HG03095 (cell line): ENCODE results near the gene ULK4.
"Not testable (repeated sequence)": the region's sequence is repeated elsewhere in the genome, so short reads cannot be mapped to it uniquely, and the experiment has no call there.

Source experiments
- ATAC-seq: cut with Tn5 transposase; IDR thresholded peaks from one replicate; pipeline ENCODE4 v1.9.1; 2021; ENCODE audit warnings: moderate library complexity; ENCODE audit not compliant: unreplicated experiment

ULK4 gene

DNA sequence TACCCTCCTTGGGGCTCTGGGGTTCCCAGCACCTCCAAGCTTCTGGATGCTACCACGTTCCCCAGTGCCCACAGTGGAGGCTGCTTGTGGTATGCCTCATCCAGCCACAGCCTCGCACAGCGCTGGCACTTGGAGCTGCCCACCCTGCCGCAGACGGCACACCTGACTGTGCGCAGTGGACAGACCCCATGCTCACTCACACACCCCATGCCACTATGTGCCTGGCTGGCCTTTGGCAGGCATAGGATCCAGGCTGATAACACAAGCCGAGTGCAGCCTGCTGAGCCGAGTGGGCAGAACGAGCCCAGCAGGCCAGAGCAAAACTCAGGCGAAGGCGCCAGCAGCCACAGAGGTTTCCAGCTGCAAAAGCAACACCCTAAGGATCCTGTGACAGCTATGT is 311.5 kb downstream of the ULK4 start:
- ATAC-seq: no peak

DNA sequence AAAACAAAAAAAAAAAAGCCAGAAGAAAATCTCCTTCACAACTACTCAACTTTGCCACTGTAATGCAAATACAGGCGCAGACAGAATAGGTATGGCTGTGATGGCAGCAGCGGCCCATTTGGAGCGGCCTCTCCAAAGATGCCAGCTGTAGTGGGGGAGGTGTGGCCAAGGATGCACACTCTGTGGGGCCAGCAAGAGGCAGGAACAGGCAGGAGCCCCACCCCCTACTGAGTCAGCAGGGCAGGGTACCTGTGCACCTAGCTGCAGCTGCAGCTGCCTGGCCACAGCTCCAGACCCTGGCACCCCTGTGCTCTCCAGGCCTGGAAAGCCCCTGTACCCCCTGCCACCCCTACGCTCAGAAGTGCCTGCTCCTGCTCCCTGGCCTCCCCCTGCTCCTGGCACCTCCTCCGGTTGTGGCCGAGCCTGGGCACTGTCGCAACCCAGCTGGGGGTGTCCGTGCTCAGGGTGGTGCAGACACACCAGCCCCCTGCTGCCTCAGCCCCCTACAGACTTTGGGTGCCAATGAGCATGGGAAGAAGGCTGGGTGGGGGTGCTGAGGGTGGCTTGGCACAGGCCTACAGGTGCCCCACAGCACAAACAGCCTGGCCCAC is 312.7 kb downstream of the ULK4 start:
- ATAC-seq: no peak

DNA sequence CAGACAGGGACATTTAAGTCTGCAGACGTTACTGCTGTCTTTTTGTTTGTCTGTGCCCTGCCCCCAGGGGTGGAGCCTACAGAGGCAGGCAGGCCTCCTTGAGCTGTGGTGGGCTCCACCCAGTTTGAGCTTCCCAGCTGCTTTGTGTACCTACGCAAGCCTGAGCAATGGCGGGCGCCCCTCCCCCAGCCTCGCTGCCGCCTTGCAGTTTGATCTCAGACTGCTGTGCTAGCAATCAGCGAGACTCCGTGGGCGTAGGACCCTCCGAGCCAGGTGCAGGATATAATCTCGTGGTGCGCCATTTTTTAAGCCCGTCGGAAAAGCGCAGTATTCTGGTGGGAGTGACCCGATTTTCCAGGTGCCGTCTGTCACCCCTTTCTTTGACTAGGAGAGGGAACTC is 314.2 kb downstream of the ULK4 start:
- not testable (repeated sequence) for ATAC-seq

DNA sequence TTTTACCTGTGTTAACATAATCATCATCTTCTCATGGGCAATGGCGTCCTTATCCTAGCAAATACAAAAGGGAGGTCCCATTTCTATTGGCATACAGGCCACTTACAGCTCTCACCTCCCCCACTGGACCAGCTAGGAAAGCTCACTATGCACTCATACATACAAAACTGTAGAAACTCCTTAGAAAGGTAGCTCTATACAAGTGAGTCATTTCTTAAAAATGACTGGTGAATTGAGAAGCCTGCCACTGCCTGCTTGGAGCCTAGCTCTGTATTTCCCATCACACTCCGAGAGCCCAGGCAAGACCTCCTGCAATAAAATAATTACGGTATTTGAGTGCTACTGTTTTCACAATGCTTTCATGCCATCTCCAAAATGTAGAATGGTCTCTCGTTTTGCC is 321.8 kb downstream of the ULK4 start:
- ATAC-seq: no peak

DNA sequence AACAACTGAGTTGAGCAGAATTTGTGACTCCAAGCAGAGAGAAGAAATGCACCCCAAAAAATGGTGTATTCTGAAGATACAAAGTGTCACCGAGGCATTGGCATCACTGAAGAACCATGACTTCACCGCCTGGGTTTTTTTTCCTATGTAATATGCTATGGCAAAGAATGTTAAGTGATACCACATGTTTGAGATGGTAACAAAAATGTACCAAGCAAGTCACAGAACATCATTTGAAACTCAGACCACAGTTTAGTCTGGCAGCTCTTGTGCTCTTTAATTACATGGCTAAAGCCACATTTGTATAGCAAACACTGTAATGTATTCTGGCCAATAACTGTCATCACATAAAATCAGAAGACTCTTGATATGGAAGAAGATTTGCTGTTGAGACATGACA is 323.5 kb downstream of the ULK4 start:
- no peak for ATAC-seq

DNA sequence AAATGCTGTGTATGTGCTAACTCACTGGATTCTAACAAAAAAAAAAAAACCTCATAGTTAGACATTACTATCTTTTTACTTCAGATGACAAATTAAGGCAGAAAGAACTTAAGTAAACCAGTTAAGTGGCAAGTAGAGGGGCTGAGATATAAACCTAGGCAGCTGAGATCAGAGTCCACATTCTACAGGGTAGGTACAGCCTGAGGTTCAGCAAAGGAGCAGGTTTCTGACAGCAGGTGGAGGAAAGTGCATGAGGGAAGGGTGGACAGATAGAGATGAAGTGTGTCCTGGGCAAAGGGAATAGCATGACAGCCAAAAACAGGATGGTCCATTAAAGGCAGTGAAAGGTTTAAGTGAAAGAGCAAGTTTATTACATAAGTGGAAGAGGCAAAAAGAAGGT is 329.2 kb downstream of the ULK4 start:
- ATAC-seq: no peak

DNA sequence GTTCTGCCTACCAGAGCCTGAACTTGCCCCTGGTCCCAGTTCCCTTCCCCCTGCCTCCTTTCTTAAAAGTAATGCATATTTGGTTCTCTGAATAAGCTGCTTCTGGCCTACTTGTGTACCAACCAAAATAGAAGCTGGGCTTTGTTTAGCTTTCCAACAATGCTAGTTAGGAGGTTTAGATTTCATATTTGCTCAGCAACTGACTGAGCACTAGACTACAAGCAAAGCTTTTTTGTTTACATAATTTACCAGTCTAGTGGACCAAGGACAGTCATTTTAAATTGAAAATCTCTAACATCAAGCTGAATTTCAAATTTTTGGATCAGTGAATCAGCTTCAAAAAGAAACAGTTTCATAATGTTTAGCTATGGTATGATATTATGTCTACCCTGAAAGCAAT is 331.2 kb downstream of the ULK4 start:
- no peak for ATAC-seq

DNA sequence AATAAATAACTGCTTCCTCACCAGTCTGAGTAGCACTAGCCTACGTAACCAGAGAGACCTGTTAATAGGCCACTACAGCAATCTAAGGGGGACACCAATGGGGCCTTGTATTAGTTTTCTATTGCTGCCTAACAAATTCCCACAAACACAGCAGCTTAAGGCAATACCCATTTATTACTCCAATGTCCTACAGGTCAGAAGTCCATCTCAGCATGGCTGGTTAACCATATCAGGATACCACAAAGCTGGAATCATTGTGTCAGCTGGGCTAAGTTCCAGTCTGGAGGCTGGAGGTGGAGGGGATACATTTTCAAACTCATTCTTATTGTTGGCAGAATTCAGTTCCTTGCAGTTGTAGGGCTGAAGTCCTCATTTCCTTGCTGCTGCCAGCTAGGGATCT is 331.9 kb downstream of the ULK4 start:
- ATAC-seq: no peak

DNA sequence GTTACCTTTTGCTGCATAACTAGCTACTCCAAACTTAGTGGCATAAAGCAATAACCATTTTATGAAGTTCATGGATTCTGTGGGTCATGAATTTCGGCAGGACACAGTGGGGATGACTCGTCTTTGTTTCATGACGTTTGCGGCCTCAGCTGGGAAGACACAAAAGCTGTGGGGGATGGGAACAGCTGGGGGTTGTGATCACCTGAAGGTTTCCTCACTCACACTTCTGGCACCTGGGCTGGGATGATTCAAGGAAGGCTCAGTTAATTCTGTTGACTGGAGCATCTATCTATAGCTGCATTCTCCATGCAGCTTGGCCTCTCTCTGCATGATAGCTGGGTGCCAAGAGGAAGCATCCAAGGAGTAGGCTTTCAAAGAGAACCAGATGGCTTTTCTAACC is 332.8 kb downstream of the ULK4 start:
- no peak for ATAC-seq

DNA sequence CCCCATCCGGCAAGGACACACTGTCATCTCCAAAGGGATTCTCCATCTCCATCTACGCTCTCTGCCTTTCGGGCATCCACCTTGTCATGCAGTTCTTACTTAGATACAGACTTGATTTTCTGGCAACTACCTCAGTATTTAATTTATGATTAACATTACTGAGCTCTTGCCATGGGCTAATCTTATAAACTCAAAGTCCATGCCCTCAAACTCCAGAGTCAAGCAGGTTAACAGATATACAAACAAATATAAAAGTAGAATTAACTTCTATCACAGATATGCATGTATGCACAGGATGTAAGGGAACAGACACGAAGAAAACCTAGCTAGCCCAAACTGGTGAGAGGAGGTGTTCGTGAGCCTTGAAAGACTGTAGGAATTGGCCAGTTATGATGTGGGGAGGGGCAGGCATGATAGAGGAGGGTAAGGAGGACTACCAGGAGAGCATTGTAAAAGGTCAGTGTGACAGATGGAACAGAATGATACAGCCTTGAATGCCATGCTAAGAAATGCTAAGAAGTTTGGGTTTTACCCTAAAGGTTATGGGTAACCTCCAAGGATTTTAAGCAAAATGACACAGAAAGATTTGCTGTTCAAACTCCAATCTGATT is 334.3 kb downstream of the ULK4 start:
- ATAC-seq: no peak

DNA sequence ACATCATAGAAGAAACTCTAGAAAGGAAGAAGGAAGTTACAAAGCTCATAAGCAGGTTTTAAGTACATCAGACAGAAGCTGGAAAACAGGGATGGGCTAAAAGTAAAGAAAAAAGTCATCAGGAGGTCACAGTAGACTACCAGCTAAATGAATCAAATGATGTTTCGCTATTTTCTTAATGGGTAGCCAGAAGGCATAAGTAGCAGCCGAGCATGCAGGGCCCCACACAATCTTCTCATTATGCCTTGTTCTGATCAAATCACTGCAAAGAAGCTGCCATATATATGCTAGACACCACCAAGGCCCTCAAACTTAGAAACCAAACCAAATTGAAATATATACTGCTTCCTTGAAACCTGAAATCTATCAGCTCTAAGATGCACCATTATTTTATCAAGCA is 349.1 kb downstream of the ULK4 start:
- ATAC-seq: no peak

DNA sequence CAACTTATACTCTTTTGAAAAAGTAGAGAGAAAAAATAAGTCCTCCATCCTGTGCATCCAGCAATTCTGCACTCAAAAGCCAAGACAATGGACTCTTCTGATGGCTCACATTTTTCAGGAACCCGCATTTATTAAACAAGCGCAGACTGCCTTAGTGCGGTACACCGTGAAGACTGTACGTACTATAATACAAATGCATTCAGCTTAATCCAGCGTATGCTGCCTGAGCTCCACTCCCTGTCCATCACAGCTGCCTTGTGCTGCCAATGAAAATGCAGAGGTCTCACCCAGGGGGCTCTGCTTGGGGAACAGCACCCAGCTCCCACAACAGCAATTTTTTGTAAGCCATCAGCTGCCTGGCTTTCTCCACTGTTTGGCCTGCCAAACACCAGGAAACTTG is 350.9 kb downstream of the ULK4 start:
- ATAC-seq: no peak

DNA sequence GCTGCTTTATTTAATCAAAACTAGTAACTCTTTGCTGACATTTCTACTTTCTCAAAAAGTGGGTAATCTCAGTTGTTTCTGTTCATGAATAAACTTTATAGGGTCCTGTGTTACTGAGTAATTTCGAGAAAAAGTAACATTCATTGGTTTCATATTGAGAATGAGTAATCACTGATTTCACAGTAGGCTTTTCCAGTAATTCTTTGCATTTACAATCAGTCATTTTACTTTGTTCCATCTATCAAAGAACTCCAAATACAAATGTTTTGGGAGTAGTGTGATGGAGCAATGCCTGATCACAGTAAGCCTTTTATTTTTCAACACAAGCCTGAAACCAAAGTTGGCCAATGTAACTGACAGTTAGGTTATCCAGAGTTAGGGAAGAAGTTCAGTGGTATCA is 353.6 kb downstream of the ULK4 start:
- no peak for ATAC-seq

DNA sequence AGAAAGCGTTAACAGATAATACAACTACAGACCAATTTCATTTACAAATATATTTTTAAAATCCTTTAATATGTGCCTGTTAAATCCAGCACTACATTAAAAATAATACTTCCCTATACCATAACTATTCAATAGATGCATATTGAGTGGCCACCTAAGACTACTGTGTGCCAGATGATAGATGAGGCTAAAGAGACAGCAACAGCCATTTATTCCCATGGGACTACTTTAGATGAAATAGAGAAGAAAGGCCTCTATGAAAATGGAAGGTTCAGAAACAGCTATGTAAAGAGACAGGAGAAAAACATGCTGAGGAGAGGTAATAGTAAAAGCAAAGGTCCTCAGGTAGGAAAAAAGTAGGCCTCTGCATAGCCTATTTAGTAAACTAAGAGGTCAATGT is 358.1 kb downstream of the ULK4 start:
- no peak for ATAC-seq

DNA sequence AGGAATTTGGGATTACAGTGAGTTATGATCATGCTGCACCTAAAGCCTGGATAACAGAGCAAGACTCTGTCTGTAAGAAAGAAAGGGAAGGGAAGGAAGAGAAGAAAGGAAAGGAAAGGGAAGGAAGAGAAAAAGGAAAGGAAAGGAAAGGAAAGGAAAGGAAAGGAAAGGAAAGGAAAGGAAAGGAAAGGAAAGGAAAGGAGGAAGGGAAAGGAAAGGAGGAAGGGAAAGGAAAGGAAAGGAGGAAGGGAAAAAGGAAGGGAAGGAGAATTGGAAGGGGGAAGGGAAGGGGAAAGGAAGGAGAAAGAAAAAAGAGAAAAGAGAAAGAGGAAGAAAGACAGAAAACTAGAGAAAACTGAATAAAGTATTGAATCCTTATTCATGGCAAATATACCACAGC is 359.8 kb downstream of the ULK4 start:
- ATAC-seq: no peak

DNA sequence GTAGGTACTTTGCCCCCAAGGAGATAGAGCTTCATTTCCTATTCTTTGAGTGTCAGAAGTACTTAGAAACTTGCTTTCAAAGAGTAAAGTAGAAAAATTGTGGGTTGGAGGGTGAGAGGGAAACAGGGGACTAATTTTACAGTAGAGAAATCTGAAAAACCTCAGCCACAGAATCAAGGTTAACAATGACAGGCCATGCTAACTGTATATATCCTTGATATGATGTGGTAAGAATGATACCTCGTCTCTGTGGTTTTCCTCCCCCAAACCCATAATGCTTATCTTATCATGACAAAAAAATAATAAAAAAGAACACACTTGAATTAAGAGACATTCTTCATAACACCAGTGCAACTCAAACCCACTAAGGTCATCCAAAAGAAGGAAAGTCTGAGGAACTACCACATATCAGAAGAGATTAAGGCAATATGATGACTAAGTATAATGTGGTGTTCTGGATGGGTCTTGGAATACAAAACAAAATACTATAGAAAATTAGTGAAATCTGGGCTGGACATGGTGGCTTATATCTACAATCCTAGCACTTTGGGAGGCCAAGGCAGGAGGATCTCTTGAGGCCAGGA is 360.4 kb downstream of the ULK4 start:
- ATAC-seq: no peak

DNA sequence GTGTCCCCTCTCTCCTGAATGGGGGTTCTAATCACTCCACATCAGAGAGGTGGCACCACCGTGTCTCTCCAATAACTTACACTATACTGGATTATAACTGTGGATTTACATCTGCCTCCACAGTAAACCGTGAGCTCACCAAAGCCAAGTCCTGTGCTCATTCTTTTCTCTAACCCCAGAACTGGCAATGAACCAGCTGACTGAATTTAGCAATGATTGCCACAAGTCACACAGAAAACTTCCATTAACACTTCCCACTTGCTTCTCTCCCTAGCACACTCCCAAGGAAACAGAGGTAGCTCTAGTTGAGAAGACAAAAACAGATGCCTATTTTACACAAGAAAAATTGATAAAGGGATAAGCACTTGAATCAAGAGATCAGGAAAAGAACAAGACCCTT is 361.3 kb downstream of the ULK4 start:
- ATAC-seq: no peak

DNA sequence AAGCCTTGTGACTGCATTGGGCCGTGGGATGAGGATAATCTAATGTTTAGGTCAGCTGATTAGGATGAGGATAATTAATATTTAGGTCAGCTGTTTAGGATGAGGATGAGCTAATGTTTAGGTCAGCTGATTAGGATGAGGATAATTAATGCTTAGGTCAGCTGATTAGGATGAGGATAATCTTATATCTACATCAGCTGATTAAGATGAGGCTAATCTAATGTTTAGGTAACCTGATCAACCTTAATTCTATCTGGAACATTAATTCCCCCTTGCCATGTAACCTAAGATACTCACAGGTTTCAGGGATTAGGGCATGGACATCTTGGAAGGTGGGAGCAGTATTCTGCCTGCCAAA is 362.8 kb downstream of the ULK4 start:
- ATAC-seq: no peak

DNA sequence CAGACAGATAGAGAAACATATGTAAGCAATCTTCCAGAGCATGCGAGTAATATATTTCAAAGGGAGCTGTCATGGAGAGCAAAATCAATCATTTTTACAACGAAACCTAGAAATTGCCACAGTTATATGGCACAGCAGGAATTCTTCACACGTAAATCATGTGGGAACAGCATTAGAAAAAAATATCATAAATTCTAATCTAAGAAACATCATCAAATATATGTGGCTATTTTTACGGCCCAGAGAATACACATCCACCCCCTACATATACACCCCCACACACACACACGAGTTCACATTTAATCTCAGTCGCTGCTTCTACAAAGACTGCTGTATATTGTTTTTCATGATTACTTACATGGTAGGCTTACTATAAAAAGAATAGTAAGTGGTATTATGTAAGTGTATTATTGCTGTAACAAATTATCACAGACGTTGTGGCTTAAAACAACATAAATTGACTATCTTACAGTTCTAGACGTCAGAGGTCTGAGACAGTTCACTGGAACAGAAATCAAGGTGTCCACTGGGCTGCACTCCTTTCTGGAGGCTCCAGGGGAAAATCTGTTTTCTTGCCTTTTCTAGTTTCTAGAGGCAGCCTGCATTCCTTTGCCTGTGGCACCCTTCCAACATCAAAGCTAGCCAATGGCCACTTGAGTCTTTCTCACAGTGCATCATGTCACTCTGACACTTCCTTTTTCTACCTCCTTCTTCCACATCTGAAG is 363.3 kb downstream of the ULK4 start:
- no peak for ATAC-seq

DNA sequence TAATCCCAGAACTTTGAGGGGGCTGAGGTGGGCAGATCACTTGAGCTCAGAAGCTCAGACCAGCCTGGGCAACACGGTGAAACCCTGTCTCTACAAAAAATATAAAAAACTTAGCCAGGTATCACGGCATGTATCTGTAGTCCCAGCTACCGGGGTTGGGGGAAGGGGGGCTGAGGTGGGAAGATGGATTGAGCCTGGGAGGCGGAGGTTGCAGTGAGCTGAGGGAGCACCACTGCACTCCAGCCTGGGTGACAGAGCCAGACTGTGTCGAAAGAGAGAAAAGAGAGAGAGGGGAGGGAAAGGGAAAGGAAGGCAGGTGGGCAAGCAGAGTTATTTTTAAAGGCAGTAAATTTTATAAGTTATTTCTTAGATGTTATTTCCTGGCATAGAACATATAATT is 368.1 kb downstream of the ULK4 start:
- no peak for ATAC-seq

DNA sequence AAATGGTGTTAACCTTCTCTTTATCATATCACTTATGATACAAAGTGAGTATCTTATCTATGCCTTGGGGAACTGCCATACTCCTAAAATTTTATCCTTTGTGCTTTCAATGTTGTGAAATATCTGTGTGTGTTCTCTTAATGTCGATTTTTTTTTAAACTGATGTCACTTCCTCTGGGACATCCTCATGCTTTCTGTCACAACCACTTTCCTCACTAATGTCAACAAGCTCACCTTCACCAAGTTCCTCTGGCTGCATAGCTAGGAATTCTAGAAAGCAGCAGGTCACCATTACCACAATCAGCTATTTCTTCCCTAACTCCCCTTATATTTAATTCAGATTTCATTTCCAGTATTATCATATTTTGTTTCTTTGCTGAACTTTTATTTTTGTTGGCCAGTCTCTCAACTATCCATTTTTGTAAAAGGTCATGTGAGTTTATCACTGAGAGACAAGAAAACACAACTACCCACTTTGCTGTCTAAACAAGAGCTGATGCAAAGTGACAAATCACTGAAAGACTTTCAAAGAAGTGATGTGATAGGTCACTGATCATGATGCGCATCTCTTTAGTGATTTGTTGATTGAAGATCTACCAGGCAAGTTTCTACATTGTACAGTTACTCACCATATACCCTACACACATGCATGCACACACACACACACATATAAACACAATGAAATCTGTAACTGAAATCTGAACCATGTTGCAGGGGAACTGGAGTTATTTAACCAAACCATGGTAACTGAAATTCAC is 369.0 kb downstream of the ULK4 start:
- ATAC-seq: no peak

DNA sequence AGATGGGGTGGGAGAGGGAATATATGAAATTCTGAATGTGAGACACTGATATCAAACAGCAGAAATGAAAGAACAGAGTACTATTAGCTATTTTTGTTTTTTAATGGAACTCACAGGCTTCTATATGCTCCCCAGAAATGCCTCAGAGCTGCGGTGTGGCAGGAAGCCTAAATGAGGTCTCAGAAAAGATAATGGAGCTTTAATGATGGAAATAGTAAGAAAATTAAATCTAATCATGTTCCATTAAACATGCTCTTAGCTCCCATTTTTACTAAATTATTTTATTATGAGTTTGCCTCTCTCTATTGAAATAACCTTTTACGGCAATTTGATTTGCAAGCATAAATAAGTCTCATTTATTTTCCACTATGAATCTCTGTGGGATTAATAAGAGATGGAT is 378.9 kb downstream of the ULK4 start:
- no peak for ATAC-seq
